K562 (cell line): ENCODE data around the gene PLCG2. TPM values are rescaled to one million over a fixed set of nuclear protein-coding genes. Genes with fewer than 3 reads are reported as not detected.

Source experiments
- BACH1 ChIP-seq: fragments of 200-800 bp; sonication (Bioruptor generic); IDR thresholded peaks from 2 replicates; pipeline ENCODE4 v1.6.1; 2016; ENCODE audit warnings: missing genetic modification characterization, missing compliant biosample characterization
- C11orf30 ChIP-seq: fragments of 450-650 bp; IDR thresholded peaks from 2 replicates; pipeline ENCODE4 v1.6.1; 2016; ENCODE audit warnings: low read depth, mild to moderate bottlenecking
- CBFA2T2 ChIP-seq: fragments of 450-650 bp; conservative IDR thresholded peaks from 2 replicates; pipeline ENCODE4 v1.6.1; 2017; ENCODE audit warnings: mild to moderate bottlenecking
- PPARD ChIP-seq: fragments of 250-450 bp; sonication (Bioruptor Pico); IDR thresholded peaks from 2 replicates; pipeline ENCODE4 v1.8.0; 2022; ENCODE audit warnings: inconsistent platforms, mild to moderate bottlenecking, moderate library complexity
- STAT6 ChIP-seq: sonication (generic); formaldehyde crosslinking; IDR thresholded peaks from 2 replicates; pipeline ENCODE4 v1.8.1; 2023; ENCODE audit warnings: mild to moderate bottlenecking, missing genetic modification reagents
- UBTF ChIP-seq, 2 experiments: IDR thresholded peaks; 2 replicates each; pipeline ENCODE4 v1.6.1; 2012; ENCODE audit warnings: improper control_type of control experiment in 2 of 2, low read depth in 2 of 2, low read length in 2 of 2, borderline replicate concordance in 1 of 2
- ZNF12 ChIP-seq: sonication (generic); formaldehyde crosslinking; IDR thresholded peaks from 2 replicates; pipeline ENCODE4 v1.4.0; 2020; ENCODE audit warnings: mild to moderate bottlenecking, missing genetic modification reagents
- ZNF197 ChIP-seq: fragments of 200-800 bp; sonication (Bioruptor generic); IDR thresholded peaks from 2 replicates; pipeline ENCODE4 v1.6.1; 2016; ENCODE audit warnings: low read depth, missing genetic modification characterization, missing compliant biosample characterization
- polyA plus RNA-seq, 8 experiments: library from polyadenylated mRNA; depleted of rRNA in 4 of 8; stranded (reverse) in 5 of 8; unstranded in 3 of 8; fragments of >200 nt; fragmentation: Nextera tagmentation in 2 of 8; fragmentation: Illumina TruSeq in 1 of 8; extraction: Ambion mirVana in 2 of 8; extraction: Trizol in 1 of 8; gene quantifications; 2 replicates each; pipeline versions ENCODE4 v1.2.1 to v1.2.3, GENCODE V29; 2011 to 2014; ENCODE audit warnings: inconsistent platforms in 1 of 8, missing spikeins in 1 of 8
- total RNA-seq, 7 experiments: library from RNA; depleted of rRNA in 6 of 7; stranded (reverse); fragments of >200 nt in 6 of 7; fragmentation: Illumina TruSeq in 2 of 7; extraction: Trizol in 2 of 7; gene quantifications; 2 replicates each; pipeline versions ENCODE4 v1.2.1 to v1.2.3, GENCODE V29; 2011 to 2021; ENCODE audit warnings: low replicate concordance in 1 of 7

Gene PLCG2
- total and polyA plus RNA-seq, 9 of the 15 experiments (the other 6 are each of a cell fraction or from before 2014, with no cell fraction given): 0.94 to 7.1 (median 3.1) TPM

- no peak for TF ChIP-seq PPARD (CRISPR knock-in tag)
- TF ChIP-seq C11orf30: no peak
- no peak for TF ChIP-seq UBTF (IDR thresholded peaks at IDR 0.05; ENCODE audit: borderline replicate concordance in 1 of 2, low read depth in 2 of 2, low read length in 2 of 2)
- no peak for TF ChIP-seq ZNF12 (CRISPR knock-in tag)
- TF ChIP-seq CBFA2T2: peak; percentile 21; the same call in 1 of the 2 replicates
- no peak for TF ChIP-seq ZNF197 (CRISPR knock-in tag)
- TF ChIP-seq BACH1 (tag): no peak
- no peak for TF ChIP-seq STAT6 (CRISPR knock-in tag)
These were observed 34.7 kb upstream of the PLCG2 start (continued) for GRCh38 chr16:81744385-81744784.
